ENCODE data around the gene STOX2. TPM values are rescaled to one million over a fixed set of nuclear protein-coding genes. Genes with fewer than 3 reads are reported as not detected.

The STOX2 gene
- total RNA-seq, 1 donor from 2014 or later, result 2.5 TPM

DNA sequence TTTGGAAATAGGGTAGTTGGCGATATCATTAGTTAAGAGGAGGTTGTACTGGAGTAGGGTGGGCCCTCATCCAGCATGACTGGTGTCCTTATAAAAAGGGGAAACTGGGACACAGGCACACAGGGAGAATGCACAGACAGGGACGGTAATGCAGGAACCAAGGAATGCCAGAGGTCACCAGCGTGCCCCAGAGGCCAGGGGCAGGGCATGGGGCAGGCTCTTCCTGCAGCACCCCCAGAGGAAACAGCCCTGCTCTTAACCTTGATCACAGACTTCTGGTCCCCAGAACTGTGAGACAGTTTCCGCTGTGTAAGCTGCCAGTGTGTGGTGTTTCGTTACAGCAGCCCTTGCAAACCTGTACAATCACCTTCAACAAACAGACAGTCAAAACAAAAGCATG, 15.9 kb upstream of the STOX2 start:
- Histone ChIP-seq H3K4me2 (ENCODE audit: low read length) (no peak overlapping the region), H3K27me3 (ENCODE audit: insufficient read depth, low read length) (peaks cover 5% of the 10 kb centered on the region), H3K9me3 (ENCODE audit: insufficient read depth, low read depth, low read length) (no peaks in the 10 kb centered on the region), H3K4me3 (ENCODE audit: insufficient read depth, low read depth, low read length) (no peak overlapping the region), H3K79me2 (ENCODE audit: insufficient read depth, low read length) (no peaks in the 10 kb centered on the region), H3K27ac (ENCODE audit: low read depth, low read length) (no peak overlapping the region), H2AFZ (ENCODE audit: low read depth, low read length) (no peak overlapping the region), H3K9ac (ENCODE audit: low read length) (no peak overlapping the region), H3K4me1 (ENCODE audit: insufficient read depth, low read length) (no peaks in the 10 kb centered on the region), H3K36me3 (ENCODE audit: insufficient read depth, low read length) (no peaks in the 10 kb centered on the region), H4K20me1 (ENCODE audit: insufficient read depth, low read length) (no peaks in the 10 kb centered on the region)
- FAIRE-seq (no peak), DNase-seq (ENCODE audit: low read depth) (no peak)
- no peak overlapping the region for H3K4me3 Mint-ChIP-seq (ENCODE audit: unreplicated experiment)
- H3K4me1 Mint-ChIP-seq (ENCODE audit: low read depth, unreplicated experiment), result no peaks in the 10 kb centered on the region
- no peaks in the 10 kb centered on the region for H3K36me3 Mint-ChIP-seq (ENCODE audit: low read depth, unreplicated experiment)
- TF ChIP-seq EZH2 (IDR thresholded peaks at IDR 0.05; ENCODE audit: insufficient read depth, low read length) (no peak), CTCF (IDR thresholded peaks at IDR 0.05; ENCODE audit: insufficient read depth, low read depth, low read length) (no peak)
- peaks cover 8% of the 10 kb centered on the region for H3K9me3 Mint-ChIP-seq (ENCODE audit: unreplicated experiment)
- peaks cover 8% of the 10 kb centered on the region for H3K27me3 Mint-ChIP-seq (ENCODE audit: low read depth, unreplicated experiment)
- H3K27ac Mint-ChIP-seq (ENCODE audit: unreplicated experiment), result no peak overlapping the region

DNA sequence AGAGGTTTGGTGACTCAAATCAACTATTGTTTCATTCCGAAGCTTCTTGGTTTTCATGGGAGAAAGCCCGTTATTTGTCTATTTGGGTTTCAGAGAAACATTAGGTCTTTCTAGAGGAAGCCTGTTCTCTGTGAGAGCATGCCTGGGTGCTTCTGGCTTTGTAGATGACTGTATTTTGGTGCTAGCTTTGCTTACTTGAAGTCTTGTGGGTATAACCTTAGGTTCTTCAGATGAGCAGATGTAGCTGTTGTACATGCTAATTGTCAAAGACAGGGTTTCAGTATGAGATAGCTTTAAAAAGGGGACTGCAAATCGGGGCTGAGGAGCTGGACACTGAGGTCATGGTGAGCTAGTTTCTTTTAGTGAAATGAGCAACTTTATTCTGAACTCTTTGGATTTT, 7.9 kb upstream of the STOX2 start:
- no peaks in the 10 kb centered on the region for H3K9me3 ChIP-seq (ENCODE audit: insufficient read depth, low read depth, low read length)
- no peaks in the 10 kb centered on the region for H3K36me3 ChIP-seq (ENCODE audit: insufficient read depth, low read length)
- Mint-ChIP-seq H3K36me3 (ENCODE audit: low read depth, unreplicated experiment) (no peaks in the 10 kb centered on the region), H3K27ac (ENCODE audit: unreplicated experiment) (no peak overlapping the region), H3K4me1 (ENCODE audit: low read depth, unreplicated experiment) (peaks cover 2% of the 10 kb centered on the region), H3K27me3 (ENCODE audit: low read depth, unreplicated experiment) (no peaks in the 10 kb centered on the region), H3K9me3 (ENCODE audit: unreplicated experiment) (peaks cover 7% of the 10 kb centered on the region), H3K4me3 (ENCODE audit: unreplicated experiment) (no peak overlapping the region)
- TF ChIP-seq EZH2 (IDR thresholded peaks at IDR 0.05; ENCODE audit: insufficient read depth, low read length), result no peak
- FAIRE-seq (no peak), DNase-seq (ENCODE audit: low read depth) (no peak)
- H3K27ac ChIP-seq (ENCODE audit: low read depth, low read length), result no peak overlapping the region
- no peak overlapping the region for H2AFZ ChIP-seq (ENCODE audit: low read depth, low read length)
- no peak overlapping the region for H3K4me3 ChIP-seq (ENCODE audit: insufficient read depth, low read depth, low read length)
- H3K4me2 ChIP-seq (ENCODE audit: low read length), result no peak overlapping the region
- H4K20me1 ChIP-seq (ENCODE audit: insufficient read depth, low read length), result no peaks in the 10 kb centered on the region
- H3K79me2 ChIP-seq (ENCODE audit: insufficient read depth, low read length), result no peaks in the 10 kb centered on the region
- no peak overlapping the region for H3K9ac ChIP-seq (ENCODE audit: low read length)
- H3K4me1 ChIP-seq (ENCODE audit: insufficient read depth, low read length), result no peaks in the 10 kb centered on the region
- peaks cover 2% of the 10 kb centered on the region for H3K27me3 ChIP-seq (ENCODE audit: insufficient read depth, low read length)

DNA sequence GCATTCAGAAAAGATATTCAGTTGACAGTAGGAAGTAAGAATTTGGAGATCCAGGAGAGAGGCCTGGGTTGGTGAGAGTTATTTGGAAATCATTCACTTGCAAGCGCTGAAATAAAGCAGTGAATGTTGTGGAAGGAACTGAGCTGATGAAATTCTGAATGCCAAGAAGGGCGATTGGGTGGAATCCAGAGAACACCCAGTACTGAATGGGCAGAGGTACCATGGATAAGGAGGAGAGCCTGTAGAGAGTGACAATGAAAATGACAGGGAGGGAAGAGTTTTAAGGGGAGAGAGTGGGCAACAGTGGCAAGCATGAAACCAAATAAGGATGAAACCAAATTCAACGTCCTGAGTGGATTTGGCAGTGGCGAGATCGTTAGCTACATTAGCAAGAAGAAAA, 6.7 kb upstream of the STOX2 start:
- no peak overlapping the region for H3K4me2 ChIP-seq (ENCODE audit: low read length)
- H3K27ac Mint-ChIP-seq (ENCODE audit: unreplicated experiment), result no peak overlapping the region
- FAIRE-seq (no peak), DNase-seq (ENCODE audit: low read depth) (no peak)
- H3K4me1 Mint-ChIP-seq (ENCODE audit: low read depth, unreplicated experiment), result peaks cover 2% of the 10 kb centered on the region
- H3K4me1 ChIP-seq (ENCODE audit: insufficient read depth, low read length), result no peaks in the 10 kb centered on the region
- no peak overlapping the region for H3K27ac ChIP-seq (ENCODE audit: low read depth, low read length)
- H3K79me2 ChIP-seq (ENCODE audit: insufficient read depth, low read length), result no peaks in the 10 kb centered on the region
- H3K36me3 Mint-ChIP-seq (ENCODE audit: low read depth, unreplicated experiment), result no peaks in the 10 kb centered on the region
- no peak overlapping the region for H2AFZ ChIP-seq (ENCODE audit: low read depth, low read length)
- TF ChIP-seq EZH2 (IDR thresholded peaks at IDR 0.05; ENCODE audit: insufficient read depth, low read length) (no peak), CTCF (IDR thresholded peaks at IDR 0.05; ENCODE audit: insufficient read depth, low read depth, low read length) (no peak)
- no peaks in the 10 kb centered on the region for H3K27me3 Mint-ChIP-seq (ENCODE audit: low read depth, unreplicated experiment)
- H3K9me3 Mint-ChIP-seq (ENCODE audit: unreplicated experiment), result peaks cover 7% of the 10 kb centered on the region
- no peaks in the 10 kb centered on the region for H3K36me3 ChIP-seq (ENCODE audit: insufficient read depth, low read length)
- no peak overlapping the region for H3K9ac ChIP-seq (ENCODE audit: low read length)
- H3K9me3 ChIP-seq (ENCODE audit: insufficient read depth, low read depth, low read length), result no peaks in the 10 kb centered on the region
- no peak overlapping the region for H3K4me3 Mint-ChIP-seq (ENCODE audit: unreplicated experiment)
- H3K27me3 ChIP-seq (ENCODE audit: insufficient read depth, low read length), result peaks cover 3% of the 10 kb centered on the region
- H3K4me3 ChIP-seq (ENCODE audit: insufficient read depth, low read depth, low read length), result no peak overlapping the region
- H4K20me1 ChIP-seq (ENCODE audit: insufficient read depth, low read length), result no peaks in the 10 kb centered on the region
